Right ventricle myocardium inferior (tissue), 1 donor: Measurements from ENCODE around the gene TELO2. TPM values are rescaled to one million over a fixed set of nuclear protein-coding genes. Genes with fewer than 3 reads are reported as not detected.

Experiments
- ATAC-seq: fragments of 200-7000 bp; cut with Tn5 transposase; one replicate; pipeline ENCODE4 v1.9.1; 2020; ENCODE audit warnings: mild to moderate bottlenecking, moderate library complexity
- DNase-seq: peaks from one replicate; pipeline ENCODE4 v3.0.0; 2021; ENCODE audit errors: missing footprints
- intact Hi-C: fragments of 100-400 bp; cut with DNase I; formaldehyde crosslinking; loops from one replicate; pipeline ENCODE4 v1.11.0; 2022
- total RNA-seq: library from RNA; stranded (reverse); fragmentation: NEBNext Ultra II Directional; extraction: Animal tissue kit (Norgen Biotek cat#: 25700); gene quantifications from one replicate; pipeline ENCODE4 v1.2.1, GENCODE V29; 2021
- donor health status: DM: no; HTN: yes; CAD: no; lungs with severe emphysema.

The TELO2 gene
- total RNA-seq, 1 donor from 2014 or later = 18.9 TPM

DNA sequence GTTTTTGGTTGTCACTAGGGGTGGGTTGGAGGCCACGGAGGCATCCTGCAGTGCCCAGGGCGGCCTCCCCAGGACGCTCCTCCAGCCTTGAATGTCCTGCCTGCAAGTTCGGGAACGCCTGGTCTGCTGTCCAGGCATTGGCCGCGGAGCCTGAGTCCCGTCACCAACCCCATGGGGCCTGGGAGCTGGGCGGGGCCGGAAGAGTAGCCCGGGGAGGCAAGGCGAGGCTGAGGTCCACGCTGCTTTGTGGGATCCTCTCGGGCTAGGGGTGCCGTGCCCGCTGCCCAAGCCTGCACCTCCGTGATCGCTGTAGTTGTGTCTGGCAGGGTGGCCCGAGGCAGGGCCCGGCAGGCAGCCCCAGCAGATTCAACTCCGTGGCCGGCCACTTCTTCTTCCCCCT, 12.8 kb downstream of the TELO2 start:
- ATAC-seq (no peak), DNase-seq (peak; percentile 41)
- intact Hi-C loops = no loop called here

DNA sequence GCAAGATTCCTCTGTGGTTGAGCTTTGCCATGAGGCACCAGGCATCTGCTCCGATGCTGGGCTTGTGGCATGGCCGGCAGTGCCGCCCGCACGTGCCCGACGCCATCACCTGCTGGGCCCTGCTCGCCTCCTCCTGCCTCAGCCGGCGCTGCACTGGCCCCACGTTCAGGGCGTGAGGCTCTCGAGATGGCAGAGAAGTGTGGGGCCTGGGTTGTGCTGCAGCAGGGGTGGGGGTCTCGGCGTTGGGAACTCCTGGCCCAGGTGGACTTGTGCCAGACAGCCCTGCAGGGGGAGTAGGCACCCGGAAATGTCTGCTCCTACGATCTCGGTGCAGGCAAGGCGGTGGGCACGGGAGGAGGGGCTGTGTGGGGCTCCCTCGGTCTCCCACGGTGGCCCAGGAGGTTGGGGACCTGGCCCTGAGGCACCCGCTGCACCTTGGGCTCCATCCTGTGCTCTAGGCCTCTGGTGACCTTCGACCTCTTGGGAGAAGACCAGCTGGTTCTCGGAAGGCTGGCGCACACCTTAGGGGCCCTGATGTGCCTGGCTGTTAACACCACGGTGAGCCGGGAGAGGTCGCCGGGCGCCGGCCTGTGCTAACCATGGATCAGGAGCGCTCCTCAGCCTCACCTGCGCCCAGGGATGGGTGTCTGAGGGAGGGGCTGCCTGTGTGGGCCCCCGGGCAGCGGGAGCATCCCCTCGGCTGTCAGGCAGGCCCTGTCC, 13.5 kb downstream of the TELO2 start:
- ATAC-seq = no peak
- intact Hi-C loops = no loop called here
- DNase-seq = peak; percentile 13

DNA sequence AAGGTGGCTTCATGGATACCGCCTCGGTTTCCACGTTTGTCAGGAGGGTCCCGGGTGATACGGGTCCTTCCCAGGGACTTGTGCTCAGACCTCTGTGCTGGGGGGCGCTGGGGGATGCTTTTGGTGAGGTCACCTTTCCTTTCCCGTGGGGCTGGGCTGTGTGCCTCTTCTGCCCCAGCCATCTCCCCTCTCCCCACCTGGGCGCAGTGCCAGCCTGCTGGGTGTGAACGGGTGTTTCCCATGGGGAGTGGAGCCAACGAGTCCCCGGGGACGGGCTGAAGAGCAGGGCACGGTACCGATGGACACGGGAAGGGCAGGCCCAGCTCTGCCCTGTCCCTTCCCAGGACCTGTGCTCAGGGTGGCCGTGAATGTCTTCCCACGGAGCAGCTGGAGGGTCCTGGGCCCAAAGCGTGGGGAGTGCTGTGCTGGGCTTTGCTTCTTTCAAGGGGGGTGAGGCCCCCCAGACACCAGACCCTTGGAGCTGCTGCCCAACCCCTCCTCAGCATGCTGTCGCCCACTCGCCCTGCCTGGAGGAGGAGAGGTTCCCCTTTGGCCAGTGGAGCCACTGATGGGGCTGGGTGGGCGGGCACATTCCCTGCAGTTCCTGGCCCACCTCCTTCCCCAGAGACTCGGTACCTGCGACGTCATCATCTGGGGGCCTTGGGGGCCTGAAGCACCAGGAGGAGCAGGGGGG, 15.5 kb downstream of the TELO2 start:
- intact Hi-C loops = no loop called here
- ATAC-seq (no peak), DNase-seq (peak; percentile 70)

GRCh38 chr16:1509307-1510221, 16.4 kb downstream of the TELO2 start:
- ATAC-seq = peak; percentile 82
- intact Hi-C loops = no loop called here

GRCh38 chr16:1510272-1510671, 17.1 kb downstream of the TELO2 start:
- ATAC-seq = no peak
- DNase-seq = no peak
- intact Hi-C loops = no loop called here

More at GRCh38 chr16:1509307-1510221, 16.4 kb downstream of the TELO2 start:
- DNase-seq = peak; percentile 73

DNA sequence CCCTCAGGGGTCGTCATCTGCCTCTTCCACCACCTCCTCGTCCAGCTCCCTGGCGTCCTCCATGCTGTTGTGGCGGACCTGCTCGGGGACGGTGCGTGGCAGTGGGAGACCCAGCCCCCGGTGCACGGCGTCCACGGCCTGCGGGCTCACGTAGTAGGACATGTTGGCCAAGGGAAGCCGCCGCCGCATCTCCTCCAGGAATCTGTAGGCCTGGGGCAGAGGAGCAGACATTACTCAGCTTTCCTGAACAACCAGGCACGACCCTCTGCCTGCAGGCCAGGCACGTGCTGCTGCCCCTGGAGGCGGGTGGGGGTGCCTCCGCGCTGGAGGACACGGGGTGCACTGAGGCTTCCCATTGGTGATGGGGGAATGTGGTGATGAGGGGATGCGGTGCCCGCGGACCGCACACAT, 17.8 kb downstream of the TELO2 start:
- intact Hi-C loops = no loop called here
- DNase-seq = peak; percentile 59
- no peak for ATAC-seq

DNA sequence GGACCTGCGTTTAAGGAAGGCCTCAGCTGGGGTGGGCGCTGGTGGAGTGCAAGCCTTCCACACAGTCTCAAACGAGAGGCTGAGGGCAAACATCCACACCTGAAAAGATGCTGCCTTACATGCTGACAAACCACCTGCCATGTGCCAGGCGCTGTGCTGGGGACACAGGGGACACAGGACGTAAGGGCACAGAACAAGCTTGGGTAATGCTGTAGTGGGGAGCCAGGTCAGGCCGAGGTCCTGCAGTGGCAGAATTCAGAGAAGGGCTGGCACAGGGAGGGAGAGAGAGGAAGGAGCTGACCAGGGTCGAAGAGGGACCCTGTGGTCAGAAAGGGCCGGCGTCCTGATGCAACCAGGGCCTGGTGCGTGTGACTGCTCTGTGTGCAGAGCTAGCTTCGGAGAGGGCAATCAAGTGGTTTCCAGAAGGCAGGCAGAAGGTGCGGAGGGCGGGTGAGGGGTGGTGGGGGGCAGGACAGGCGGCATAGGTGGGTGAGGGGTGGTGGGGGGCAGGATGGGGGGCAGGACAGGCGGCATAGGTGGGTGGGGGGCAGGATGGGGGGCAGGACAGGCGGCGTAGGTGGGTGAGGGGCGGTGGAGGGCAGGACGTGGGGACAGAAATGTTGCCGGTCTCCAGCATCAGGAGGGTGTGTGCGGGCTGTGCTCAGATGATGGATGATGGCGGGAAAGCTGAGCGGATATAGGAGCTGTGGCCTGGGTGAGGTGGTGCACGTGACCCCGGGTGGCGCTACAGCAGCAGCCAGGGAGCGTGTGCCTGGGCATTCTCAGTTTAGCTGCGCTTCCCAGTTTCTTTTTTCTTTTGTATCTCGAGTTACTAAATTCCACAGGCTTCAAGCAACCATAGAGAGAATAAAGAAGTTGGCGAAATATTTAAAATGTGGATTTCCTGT, 18.8 kb downstream of the TELO2 start:
- ATAC-seq (no peak), DNase-seq (peak; percentile 37)
- intact Hi-C loops = loop anchor here (2.0 kb wide), 1 partner anchor 21 kb away; the partner anchor contains the start of gene TMEM204

DNA sequence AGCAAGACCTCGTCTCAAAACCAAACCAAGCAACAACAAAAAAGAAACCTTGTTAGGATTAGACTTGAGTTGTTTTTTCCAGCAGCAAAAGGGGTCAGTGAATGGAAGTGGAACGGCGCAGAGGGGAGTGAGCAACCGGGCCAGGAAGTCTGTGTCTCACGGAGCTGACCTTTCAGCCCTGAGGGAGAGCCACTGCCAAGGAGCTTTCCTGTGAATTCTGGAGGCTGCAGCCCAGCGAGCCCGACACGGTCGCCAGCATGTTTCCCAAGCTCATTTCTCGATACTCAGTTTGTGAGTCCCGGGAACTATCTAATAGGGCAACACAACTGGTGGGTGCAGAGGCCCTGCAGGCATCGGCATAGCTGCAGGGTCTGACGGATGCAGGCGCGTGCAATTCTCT, 19.6 kb downstream of the TELO2 start:
- intact Hi-C loops = loop anchor here (2.0 kb wide), 1 partner anchor 20 kb away; the partner anchor contains the start of gene TMEM204
- DNase-seq (peak; percentile 41), ATAC-seq (no peak)

DNA sequence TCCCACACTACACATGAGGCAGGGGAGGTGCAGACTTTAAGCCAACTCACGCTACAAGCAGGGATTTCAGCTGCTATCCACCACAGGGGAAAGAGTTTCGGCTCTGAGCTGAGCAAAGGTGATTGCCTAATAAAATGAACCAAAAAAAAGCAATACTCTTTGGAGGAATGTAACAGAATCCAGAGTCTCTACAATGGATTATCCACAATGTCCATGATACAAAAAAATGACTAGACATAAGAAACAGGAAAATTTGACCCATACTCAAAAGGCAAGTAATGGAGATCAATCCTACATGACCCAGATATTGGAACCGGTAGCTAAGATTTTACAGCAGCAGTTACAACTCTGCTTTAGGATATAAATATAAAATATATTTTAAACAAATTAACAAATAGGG, 21.3 kb downstream of the TELO2 start:
- intact Hi-C loops = no loop called here
- ATAC-seq (no peak), DNase-seq (no peak)

GRCh38 chr16:1518626-1519135, 25.5 kb downstream of the TELO2 start:
- ATAC-seq = no peak
- intact Hi-C loops = no loop called here
- peak; percentile 33 for DNase-seq

GRCh38 chr16:1519831-1520230, 26.7 kb downstream of the TELO2 start:
- DNase-seq = peak; percentile 55

DNA sequence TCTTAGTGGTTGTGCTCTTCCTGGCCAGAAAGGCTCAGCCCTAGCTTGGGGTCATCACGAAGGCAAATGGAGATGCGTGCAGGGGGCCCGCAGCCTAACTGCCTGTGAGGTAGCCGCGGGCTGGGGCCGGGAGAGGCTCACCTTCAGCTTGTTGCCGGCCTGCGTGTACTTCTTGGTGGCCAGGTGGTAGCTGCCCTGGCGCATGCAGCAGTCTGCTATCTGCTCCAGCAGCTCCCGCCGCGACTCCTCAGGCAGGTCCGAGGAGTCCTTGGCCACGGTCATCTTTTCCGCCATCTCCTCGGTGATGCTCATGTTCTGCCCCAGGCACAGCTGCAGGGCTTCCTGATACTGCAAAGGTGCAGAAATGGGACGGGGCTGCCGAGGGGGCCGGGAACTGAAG, 27.3 kb downstream of the TELO2 start:
- no peak for ATAC-seq
- DNase-seq = peak; percentile 60
- intact Hi-C loops = no loop called here

More at GRCh38 chr16:1519831-1520230, 26.7 kb downstream of the TELO2 start:
- intact Hi-C loops = no loop called here
- no peak for ATAC-seq

DNA sequence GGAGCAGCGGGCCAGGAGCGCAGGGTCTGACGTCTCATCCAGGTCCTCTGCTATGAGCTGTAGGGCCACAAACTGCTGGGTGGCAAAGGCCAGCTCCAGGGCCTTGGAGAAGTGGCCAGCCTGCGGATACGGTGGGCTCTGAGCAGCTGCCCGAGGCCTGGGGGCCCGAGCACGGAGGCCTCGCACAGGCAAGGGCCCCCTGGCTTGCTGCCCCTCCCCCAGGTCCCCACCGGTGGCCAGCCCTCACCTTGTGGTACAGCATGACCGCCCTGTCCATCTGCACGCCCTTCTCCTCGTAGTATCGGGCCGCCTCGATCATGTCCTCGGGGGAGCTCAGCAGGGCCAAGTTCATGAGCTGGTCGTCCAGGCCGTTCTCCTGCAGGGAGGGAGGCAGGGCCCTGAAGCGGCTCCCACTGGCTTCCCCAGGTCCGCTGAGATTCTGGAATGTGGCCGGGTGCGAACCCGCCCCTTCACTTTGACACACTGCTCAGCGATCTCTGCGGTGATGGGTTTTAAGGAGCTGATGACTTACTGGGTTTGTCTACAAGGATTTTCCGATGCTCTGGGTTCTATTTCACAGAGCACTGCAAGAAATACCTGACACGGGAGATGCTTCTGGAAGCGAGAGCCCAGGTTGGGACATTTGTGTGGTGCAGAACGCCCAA, 30.6 kb downstream of the TELO2 start:
- intact Hi-C loops = no loop called here
- peak; percentile 69 for DNase-seq
- ATAC-seq = no peak

DNA sequence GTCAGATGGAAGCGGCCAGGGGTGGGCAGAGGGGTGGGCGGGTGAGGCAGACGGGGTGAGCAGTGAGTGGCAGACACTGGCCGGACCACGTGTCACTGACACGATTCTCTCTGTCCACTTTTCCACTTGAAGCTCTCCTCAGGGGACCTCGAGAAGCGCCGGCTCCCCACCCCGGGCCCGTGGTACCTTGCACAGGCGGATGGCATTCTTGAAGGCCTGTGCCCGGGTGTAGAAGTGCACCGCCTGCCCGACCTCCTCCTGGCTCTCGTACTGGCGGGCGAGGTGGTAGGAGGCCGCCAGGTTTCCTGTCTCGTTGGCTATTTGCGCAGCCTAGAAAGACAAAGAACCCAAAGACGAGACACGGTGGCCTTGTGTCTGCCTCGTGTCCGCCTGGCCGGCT, 31.2 kb downstream of the TELO2 start:
- intact Hi-C loops = no loop called here
- peak; percentile 66 for DNase-seq

GRCh38 chr16:1525871-1526607, 32.9 kb downstream of the TELO2 start:
- ATAC-seq = no peak
- intact Hi-C loops = no loop called here
- peak; percentile 52 for DNase-seq

More for the DNA sequence above, 31.2 kb downstream of the TELO2 start:
- ATAC-seq = no peak

GRCh38 chr16:1526608-1527555, 33.7 kb downstream of the TELO2 start:
- ATAC-seq (no peak), DNase-seq (peak; percentile 60)
- intact Hi-C loops = no loop called here
